Mesothelial cell of epicardium (in vitro differentiated cells): Measurements from ENCODE around the gene DST. TPM values are rescaled to one million over a fixed set of nuclear protein-coding genes. Genes with fewer than 3 reads are reported as not detected.

ENCODE experiments used
- DNase-seq, 2 experiments: peaks; one replicate each; pipeline ENCODE4 v3.0.0; 2021; ENCODE audit warnings: low spot score in 2 of 2; ENCODE audit not compliant: unreplicated experiment in 2 of 2
- H3K27ac Mint-ChIP-seq: 2 replicates; pipeline ENCODE4 v1.8.0; 2021; ENCODE audit warnings: mixed read lengths
- H3K27me3 Mint-ChIP-seq: 2 replicates; pipeline ENCODE4 v1.8.0; 2021; ENCODE audit warnings: low read depth, mixed read lengths
- H3K36me3 Mint-ChIP-seq: 2 replicates; pipeline ENCODE4 v1.8.0; 2021; ENCODE audit warnings: mixed read lengths
- H3K4me1 Mint-ChIP-seq: 2 replicates; pipeline ENCODE4 v1.8.0; 2021; ENCODE audit warnings: mixed read lengths
- H3K4me3 Mint-ChIP-seq: 2 replicates; pipeline ENCODE4 v1.8.0; 2021; ENCODE audit warnings: mild to moderate bottlenecking, moderate library complexity, mixed read lengths
- H3K9me3 Mint-ChIP-seq: 2 replicates; pipeline ENCODE4 v1.8.0; 2021; ENCODE audit warnings: mixed read lengths
- total RNA-seq: library from RNA; stranded (reverse); gene quantifications from 3 replicates; pipeline ENCODE4 v1.2.1, GENCODE V29; 2021
- TF ChIP-seq, protein P1 (sequence below): fragments of 200-600 bp; sonication (generic); IDR thresholded peaks from one replicate; pipeline ENCODE4 v1.5.0; 2021; ENCODE audit warnings: antibody characterized with exemption; ENCODE audit not compliant: unreplicated experiment

DST gene
- total RNA-seq, 1 donor from 2014 or later = 306 TPM

DNA sequence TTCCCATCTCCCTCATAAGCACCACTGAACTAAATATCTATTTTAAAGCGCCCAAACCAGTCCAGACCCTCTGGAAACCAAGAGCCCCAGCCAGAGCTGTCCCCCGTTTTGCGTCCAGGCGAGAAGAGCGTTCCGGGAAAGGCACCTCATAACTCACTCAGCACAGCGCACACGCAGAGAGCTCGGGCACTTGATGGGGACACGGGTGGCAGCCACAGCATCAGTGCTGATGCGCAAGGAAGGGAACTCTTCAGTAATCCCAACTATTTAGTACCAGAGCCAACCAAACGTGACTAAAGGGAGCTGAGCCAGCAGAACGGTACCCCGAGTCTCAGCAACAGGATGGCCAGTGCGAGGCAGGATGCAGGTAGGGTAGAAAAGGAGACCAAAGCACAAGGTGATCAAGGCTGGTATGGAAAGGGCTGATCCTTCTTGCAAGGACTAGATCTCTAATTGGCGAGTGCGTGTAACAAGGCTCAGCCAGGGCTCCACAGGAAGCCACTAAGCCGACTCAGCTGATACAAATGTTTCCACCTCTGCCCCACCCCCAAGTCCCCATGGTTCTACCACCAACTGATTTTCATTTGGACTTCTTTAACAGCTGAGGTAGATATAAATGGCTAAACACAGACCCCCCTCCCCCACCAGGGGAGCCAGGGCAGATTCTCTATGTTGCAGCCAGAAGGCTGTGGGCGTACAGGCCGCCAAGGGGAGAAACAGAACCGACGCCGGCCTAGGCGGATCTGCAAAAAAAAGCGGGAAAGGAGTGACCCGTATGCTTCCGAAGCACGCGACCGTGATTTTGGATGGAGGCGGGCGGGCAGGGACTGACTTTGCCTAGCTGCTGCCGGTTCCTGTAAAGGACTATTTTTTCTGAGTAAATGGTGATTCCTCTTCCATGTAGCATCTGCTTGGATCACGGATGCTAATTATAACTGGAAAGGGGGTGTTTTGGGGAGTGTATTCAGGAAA is 211.8 kb downstream of the DST start:
- TF ChIP-seq, protein P1, sequence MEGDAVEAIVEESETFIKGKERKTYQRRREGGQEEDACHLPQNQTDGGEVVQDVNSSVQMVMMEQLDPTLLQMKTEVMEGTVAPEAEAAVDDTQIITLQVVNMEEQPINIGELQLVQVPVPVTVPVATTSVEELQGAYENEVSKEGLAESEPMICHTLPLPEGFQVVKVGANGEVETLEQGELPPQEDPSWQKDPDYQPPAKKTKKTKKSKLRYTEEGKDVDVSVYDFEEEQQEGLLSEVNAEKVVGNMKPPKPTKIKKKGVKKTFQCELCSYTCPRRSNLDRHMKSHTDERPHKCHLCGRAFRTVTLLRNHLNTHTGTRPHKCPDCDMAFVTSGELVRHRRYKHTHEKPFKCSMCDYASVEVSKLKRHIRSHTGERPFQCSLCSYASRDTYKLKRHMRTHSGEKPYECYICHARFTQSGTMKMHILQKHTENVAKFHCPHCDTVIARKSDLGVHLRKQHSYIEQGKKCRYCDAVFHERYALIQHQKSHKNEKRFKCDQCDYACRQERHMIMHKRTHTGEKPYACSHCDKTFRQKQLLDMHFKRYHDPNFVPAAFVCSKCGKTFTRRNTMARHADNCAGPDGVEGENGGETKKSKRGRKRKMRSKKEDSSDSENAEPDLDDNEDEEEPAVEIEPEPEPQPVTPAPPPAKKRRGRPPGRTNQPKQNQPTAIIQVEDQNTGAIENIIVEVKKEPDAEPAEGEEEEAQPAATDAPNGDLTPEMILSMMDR = no peak
- Mint-ChIP-seq H3K9me3 (peaks cover 31% of the 10 kb centered on the region), H3K4me3 (no peak overlapping the region), H3K4me1 (no peaks in the 10 kb centered on the region), H3K27me3 (no peaks in the 10 kb centered on the region), H3K27ac (no peak overlapping the region), H3K36me3 (no peaks in the 10 kb centered on the region)
- no peak for DNase-seq

DNA sequence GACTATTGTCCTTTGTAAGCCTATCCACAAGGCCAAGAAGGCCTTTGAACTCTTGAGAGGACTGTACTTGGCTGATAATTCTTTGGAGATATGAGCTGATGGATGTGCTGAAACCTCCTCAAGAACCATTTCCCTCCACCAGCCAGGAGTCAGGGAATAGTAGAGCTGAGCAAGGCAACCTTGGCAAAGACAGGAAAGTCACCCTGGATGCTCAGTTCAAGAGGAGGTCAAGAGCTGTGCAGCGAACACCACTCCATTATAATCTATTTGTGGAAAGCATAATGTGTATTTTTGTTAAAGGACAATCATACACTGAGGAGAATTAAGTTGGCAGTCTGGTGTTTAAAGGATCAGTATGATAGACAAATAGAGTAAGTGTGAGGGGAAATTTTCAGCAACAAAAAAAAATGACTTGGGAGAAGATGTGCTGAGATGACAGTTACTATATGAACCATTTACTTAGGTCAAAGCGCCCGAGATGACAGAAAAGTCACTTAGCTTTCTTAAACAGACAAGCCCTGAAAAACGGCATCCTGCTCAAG is 218.1 kb downstream of the DST start:
- Mint-ChIP-seq H3K27me3 (no peaks in the 10 kb centered on the region), H3K36me3 (no peaks in the 10 kb centered on the region), H3K9me3 (peaks cover 13% of the 10 kb centered on the region), H3K4me1 (no peaks in the 10 kb centered on the region), H3K27ac (no peak overlapping the region), H3K4me3 (no peak overlapping the region)
- DNase-seq = no peak
- TF ChIP-seq, protein P1 = no peak

DNA sequence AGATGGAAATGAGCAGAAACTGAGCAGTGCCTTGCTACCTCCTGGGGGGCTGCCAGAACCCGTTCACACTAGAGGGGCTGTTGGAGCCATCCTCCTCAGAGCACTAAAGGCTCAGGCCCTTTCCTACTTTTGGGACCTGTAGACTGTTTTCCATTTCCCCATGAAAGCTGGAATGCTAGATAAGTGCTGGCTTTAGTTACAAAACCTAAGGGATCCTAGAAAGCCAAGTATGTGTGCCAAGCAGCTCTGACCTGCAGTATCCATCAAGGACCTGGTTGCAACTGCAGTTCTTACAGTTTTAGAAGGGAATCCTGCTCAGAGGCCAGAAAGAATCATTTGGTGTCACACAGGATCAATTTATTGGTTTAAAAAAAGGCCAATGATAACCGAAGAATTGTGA is 218.6 kb downstream of the DST start:
- no peaks in the 10 kb centered on the region for H3K4me1 Mint-ChIP-seq

DNA sequence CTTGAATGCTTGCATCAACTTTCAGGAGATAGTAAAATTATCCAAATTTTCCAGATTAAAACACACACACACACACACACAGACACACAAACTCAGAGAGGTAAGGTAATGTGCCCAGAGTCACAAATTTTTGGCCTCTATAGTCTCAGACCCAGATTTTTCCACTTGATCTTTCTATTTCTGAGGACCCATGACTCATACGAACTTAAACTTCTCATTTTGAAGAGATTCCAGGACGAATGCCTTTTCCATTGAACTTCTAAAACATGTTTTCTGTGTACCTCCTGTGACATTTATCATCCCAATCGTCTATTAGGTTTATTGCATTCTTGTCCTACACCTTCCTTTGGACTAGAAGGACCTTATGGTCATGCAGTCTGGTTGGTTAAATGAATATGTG is 222.4 kb downstream of the DST start:
- Mint-ChIP-seq H3K36me3 (no peaks in the 10 kb centered on the region), H3K4me1 (no peaks in the 10 kb centered on the region), H3K4me3 (no peak overlapping the region), H3K9me3 (peaks cover 13% of the 10 kb centered on the region), H3K27me3 (no peaks in the 10 kb centered on the region), H3K27ac (no peak overlapping the region)
- TF ChIP-seq, protein P1 = no peak
- DNase-seq = no peak

More for the DNA sequence above, 218.6 kb downstream of the DST start:
- peaks cover 13% of the 10 kb centered on the region for H3K9me3 Mint-ChIP-seq
- H3K27ac Mint-ChIP-seq = no peak overlapping the region
- TF ChIP-seq, protein P1 = no peak
- H3K4me3 Mint-ChIP-seq = no peak overlapping the region
- no peaks in the 10 kb centered on the region for H3K27me3 Mint-ChIP-seq
- DNase-seq = no peak
- no peaks in the 10 kb centered on the region for H3K36me3 Mint-ChIP-seq

- Mint-ChIP-seq H3K4me1 (no peaks in the 10 kb centered on the region), H3K4me3 (no peak overlapping the region), H3K27me3 (no peaks in the 10 kb centered on the region), H3K27ac (no peak overlapping the region), H3K36me3 (no peaks in the 10 kb centered on the region), H3K9me3 (peaks cover 13% of the 10 kb centered on the region)
- TF ChIP-seq, protein P1 = no peak
- DNase-seq = no peak
These were observed 223.5 kb downstream of the DST start for GRCh38 chr6:56419191-56419590.
